Neuron (in vitro differentiated cells): Measurements from ENCODE around the gene PIP5KL1.

Experiments
- H2AFZ ChIP-seq: one replicate; pipeline ENCODE4 v1.6.1; 2013; ENCODE audit warnings: low read depth, mild to moderate bottlenecking, inconsistent platforms, low read length, moderate library complexity
- H3K27me3 ChIP-seq: one replicate; pipeline ENCODE4 v1.6.1; 2013; ENCODE audit warnings: low read length; ENCODE audit not compliant: insufficient read depth
- H3K36me3 ChIP-seq: one replicate; pipeline ENCODE4 v1.6.1; 2013; ENCODE audit warnings: low read length; ENCODE audit not compliant: insufficient read depth
- H3K4me1 ChIP-seq: one replicate; pipeline ENCODE4 v1.6.1; 2013; ENCODE audit warnings: low read length; ENCODE audit not compliant: insufficient read depth
- H3K4me3 ChIP-seq: 2 replicates; pipeline ENCODE4 v1.5.1; 2013; ENCODE audit warnings: mild to moderate bottlenecking, low read length, moderate library complexity
- H3K9me3 ChIP-seq: one replicate; pipeline ENCODE4 v1.6.1; 2013; ENCODE audit warnings: low read length

PIP5KL1 gene

DNA sequence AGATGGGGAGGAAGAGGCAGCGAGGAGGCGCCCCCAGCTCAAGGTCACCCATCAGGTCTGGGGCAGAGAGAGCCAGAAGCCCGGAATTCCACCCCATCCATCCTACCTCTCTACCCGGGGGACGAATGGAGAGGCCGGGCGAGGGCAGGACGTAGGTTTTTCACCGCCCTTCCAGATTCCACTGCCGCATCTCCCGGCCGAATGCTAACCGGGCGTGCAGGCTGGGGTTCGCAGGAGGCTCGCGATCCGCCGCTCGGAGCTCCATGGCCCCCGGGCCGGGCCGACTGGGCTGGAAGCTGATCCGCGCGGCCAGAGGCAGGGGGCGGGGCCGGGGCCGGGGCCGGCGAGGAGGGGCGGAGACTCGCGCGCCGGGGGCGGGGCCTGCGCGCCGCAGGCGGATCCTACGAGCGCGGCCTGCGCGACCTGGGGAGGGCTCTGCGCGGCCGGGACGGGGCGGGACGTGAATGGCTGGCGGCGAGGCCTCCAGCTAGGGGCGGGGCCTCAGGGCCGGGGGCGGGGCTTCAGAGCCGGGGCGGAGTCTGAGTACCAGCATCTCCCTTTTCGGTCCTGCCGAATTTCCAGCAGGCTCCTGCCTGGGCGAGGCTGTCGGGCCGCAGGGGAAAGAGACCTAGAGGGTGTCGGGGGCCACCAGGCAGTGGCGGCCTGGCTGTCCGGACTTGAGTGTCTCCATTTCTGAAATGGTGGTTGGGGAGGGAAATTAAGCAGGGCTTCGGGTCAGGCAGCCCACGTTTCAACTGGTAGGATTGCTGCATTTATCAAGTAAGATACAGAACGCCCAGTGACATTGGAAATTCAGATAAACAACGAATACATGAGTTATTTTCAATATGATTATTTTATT, 13.6 kb downstream of the PIP5KL1 start, which contains the start of gene ST6GALNAC4:
ST6GALNAC4 (minus strand) TSS at position 322 of the 862 bp plus-strand sequence. CDS start 622 bp downstream, outside the sequence.
- Histone ChIP-seq H3K4me1 (peaks cover 13% of the 10 kb centered on the region), H3K4me3 (peak within 1 kb of the TSS; percentile 78), H2AFZ (peak within 1 kb of the TSS; percentile 87), H3K36me3 (no peaks in the 10 kb centered on the region), H3K27me3 (no peaks in the 10 kb centered on the region), H3K9me3 (no peaks in the 10 kb centered on the region)

DNA sequence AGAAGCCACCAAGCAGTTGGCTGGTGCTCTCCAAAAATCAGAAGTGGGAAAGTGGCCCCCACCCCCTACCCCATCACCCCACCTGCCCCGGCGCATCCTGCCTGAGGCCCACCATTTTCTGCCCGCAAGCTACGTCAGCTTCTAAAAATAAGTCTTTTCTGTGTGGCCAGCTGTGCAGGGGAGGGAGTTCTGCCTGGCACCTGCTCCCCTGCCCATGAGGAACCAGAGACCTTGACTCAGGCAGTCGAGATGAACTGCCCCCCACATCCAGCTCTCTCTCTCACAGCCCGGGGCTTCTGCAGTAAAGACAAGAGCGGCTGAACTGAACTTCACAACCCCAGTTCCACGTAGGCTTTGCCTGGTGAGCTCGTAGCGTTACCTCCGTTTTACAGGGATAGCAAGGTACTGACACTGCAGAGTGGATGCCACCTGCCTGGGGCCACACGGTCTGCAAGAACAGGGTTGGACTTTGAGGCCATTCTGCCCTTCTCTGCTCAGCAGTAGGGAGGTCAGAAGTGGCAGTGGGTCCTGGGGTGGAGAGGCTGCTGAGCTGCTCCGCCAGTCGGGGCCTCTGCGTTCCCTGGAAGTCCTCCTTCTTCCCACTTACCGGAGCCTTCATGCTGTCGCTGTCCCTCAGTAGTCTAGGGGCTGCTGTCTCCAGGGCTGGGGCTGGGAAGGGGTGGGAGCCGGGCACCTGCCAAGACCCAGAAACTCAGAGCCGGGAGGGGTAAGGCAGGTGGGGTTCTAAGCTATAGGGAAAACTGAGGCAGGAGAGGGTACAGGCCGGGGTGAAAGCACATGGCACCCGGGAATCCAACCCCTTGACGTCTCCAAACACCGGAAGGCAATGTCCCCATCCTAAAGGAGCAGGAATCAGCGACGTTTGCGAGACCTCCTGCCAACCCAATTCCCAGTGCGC, 14.5 kb downstream of the PIP5KL1 start:
- Histone ChIP-seq H2AFZ (peak overlapping the region; percentile 87), H3K9me3 (no peaks in the 10 kb centered on the region), H3K36me3 (no peaks in the 10 kb centered on the region), H3K4me3 (peak overlapping the region; percentile 78), H3K4me1 (peaks cover 13% of the 10 kb centered on the region), H3K27me3 (no peaks in the 10 kb centered on the region)

DNA sequence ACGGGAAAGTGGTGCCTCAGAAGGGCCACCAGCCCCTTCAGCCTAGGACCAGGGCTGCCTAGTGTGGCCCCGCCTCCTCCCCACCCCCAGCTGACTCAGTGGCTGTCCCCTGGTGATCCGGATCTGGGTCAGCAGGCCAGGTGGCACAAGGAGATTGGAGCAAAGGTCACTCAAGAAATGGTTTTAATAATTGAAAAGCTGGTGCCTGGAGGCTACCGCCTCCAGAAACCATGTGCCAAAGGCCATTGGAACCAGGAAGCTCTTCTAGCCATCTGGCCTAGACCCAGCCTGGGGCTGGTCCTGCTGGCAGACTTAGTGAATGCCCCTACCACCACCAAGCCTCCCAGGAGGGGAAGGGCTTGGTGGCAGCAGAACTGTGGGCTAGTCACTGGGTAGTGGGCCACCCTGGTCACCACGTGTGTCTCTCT, 15.2 kb downstream of the PIP5KL1 start:
- peaks cover 13% of the 10 kb centered on the region for H3K4me1 ChIP-seq
- H3K9me3 ChIP-seq = no peaks in the 10 kb centered on the region
- no peak overlapping the region for H2AFZ ChIP-seq
- no peaks in the 10 kb centered on the region for H3K27me3 ChIP-seq
- no peak overlapping the region for H3K4me3 ChIP-seq
- H3K36me3 ChIP-seq = no peaks in the 10 kb centered on the region

DNA sequence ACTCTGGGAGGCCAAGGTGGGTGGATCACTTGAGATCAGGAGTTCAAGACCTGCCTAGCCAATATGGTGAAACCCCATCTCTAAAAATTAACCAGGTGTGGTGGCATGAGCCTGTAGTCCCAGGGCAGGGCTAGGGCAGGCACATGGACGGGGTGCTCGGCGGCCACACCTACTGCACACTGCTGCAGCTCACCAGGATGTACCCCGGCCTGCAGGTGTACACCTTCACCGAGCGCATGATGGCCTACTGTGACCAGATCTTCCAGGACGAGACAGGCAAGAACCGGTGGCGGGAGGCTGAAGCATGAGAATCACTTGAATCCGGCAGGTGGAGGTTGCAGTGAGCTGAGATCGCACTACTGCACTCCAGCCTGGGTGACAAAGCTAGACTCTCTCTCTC, 16.9 kb downstream of the PIP5KL1 start:
- H3K9me3 ChIP-seq = no peaks in the 10 kb centered on the region
- H3K4me1 ChIP-seq = peaks cover 13% of the 10 kb centered on the region
- H2AFZ ChIP-seq = no peak overlapping the region
- no peak overlapping the region for H3K4me3 ChIP-seq
- no peaks in the 10 kb centered on the region for H3K27me3 ChIP-seq
- no peaks in the 10 kb centered on the region for H3K36me3 ChIP-seq

DNA sequence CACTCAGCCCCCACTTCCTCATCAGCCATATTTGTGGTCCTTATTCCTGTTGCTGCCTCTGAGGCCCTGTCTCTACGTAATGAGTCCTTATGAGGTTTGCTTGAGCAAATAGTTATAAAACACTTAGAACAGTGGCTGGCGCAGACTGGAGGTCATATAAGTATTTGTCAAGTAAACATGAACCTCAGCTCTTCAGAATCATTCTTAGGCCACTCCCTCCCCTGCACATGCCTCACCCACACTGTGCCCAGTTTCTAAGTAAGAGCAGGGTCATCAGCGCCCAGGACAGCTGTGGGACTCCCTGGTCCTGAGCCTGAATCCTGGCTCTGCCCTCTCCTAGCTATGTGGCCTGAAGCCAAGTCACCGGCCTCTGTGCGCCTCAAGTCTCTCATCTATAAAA, 17.7 kb downstream of the PIP5KL1 start:
- Histone ChIP-seq H3K36me3 (no peaks in the 10 kb centered on the region), H2AFZ (no peak overlapping the region), H3K27me3 (no peaks in the 10 kb centered on the region), H3K4me3 (no peak overlapping the region), H3K9me3 (no peaks in the 10 kb centered on the region), H3K4me1 (peaks cover 10% of the 10 kb centered on the region)

DNA sequence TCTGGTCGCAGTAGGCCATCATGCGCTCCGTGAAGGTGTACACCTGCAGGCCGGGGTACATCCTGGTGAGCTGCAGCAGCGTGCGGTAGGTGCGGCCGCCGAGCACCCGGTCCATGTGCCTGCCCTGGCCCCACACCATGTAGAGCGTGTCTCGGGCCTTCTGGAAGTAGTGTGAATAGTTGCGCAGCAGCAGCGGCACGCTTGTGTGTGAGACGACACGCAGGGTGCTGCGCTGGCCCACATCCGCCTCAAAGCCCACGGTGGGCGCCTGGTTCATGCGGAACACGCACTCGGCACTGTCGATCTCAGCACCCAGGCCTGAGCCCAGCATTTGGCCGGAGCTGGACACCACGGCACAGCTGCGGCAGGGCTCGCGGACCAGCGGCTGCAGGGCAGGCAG, 18.3 kb downstream of the PIP5KL1 start:
- peaks cover 9% of the 10 kb centered on the region for H3K4me1 ChIP-seq
- no peak overlapping the region for H2AFZ ChIP-seq

DNA sequence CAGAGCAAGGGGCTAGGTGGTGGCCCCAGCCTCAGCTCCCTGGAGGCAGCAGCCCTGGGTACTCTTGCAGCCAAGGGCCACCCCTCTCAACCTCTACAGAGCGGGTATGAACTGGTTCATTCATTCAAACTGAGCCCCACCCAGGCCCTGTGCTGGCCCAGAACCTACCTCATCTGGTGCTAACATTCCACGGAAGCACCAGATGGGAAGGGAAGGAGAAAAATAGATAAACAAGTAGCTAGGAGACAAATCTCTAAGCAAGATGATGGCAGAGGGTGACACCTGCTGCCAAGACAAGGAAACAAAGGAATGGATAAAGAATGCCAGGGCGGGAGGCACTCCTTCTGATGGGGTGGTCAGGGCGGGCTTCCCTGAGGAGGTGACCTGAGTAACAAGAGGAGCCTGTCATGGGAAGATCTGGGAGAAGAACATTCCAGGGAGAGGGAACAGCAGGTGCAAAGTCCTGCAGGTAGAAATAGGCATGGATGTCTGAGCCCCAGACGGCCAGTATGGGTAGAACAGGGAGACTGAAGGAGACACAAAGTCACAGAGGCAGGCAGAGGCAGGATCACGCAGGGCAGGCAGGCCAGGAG, 19.9 kb downstream of the PIP5KL1 start:
- H3K36me3 ChIP-seq = no peaks in the 10 kb centered on the region
- H3K27me3 ChIP-seq = no peaks in the 10 kb centered on the region
- H3K4me3 ChIP-seq = no peak overlapping the region
- no peak overlapping the region for H2AFZ ChIP-seq
- H3K9me3 ChIP-seq = no peaks in the 10 kb centered on the region
- peaks cover 3% of the 10 kb centered on the region for H3K4me1 ChIP-seq

More for the DNA sequence above, 18.3 kb downstream of the PIP5KL1 start:
- H3K4me3 ChIP-seq = no peak overlapping the region
- H3K27me3 ChIP-seq = no peaks in the 10 kb centered on the region
- no peaks in the 10 kb centered on the region for H3K9me3 ChIP-seq
- H3K36me3 ChIP-seq = no peaks in the 10 kb centered on the region

DNA sequence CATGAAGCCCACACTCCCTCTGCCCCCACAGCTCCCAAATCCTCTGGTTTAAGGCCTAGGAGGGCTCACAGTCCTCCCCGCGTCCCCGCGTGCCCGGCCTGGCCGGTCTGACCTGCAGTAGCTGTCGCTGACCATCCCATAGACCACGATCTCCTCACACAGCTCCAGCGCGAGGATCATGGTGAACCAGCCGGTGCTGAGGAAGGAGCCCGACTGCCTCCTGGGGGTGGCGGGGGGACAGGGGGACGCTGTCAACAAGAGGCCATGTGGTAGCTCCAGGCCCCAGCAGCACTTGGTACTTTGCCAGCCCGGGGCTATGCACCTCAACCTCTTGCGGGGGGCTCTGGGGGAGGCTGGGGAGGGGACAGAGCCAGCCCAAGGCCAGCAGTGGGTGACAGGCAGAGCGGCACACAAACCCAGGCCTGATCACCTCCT, 20.7 kb downstream of the PIP5KL1 start:
- no peaks in the 10 kb centered on the region for H3K9me3 ChIP-seq
- H3K27me3 ChIP-seq = no peaks in the 10 kb centered on the region
- no peaks in the 10 kb centered on the region for H3K36me3 ChIP-seq
- no peak overlapping the region for H3K4me3 ChIP-seq
- H3K4me1 ChIP-seq = peaks cover 3% of the 10 kb centered on the region
- no peak overlapping the region for H2AFZ ChIP-seq

DNA sequence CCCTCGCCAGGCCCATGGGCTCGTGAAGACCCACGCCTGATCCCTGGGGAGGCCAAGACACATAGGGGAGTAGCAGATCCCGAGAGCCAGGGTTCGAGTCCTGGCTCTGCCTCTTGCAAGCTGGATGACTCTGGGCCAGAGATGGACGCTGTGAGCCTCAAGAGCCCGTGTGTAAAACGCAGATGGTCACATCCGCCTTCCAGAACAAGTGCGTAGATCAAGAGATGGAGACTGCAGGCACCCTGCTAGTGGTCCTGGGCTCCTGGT, 22.0 kb downstream of the PIP5KL1 start:
- no peaks in the 10 kb centered on the region for H3K9me3 ChIP-seq

DNA sequence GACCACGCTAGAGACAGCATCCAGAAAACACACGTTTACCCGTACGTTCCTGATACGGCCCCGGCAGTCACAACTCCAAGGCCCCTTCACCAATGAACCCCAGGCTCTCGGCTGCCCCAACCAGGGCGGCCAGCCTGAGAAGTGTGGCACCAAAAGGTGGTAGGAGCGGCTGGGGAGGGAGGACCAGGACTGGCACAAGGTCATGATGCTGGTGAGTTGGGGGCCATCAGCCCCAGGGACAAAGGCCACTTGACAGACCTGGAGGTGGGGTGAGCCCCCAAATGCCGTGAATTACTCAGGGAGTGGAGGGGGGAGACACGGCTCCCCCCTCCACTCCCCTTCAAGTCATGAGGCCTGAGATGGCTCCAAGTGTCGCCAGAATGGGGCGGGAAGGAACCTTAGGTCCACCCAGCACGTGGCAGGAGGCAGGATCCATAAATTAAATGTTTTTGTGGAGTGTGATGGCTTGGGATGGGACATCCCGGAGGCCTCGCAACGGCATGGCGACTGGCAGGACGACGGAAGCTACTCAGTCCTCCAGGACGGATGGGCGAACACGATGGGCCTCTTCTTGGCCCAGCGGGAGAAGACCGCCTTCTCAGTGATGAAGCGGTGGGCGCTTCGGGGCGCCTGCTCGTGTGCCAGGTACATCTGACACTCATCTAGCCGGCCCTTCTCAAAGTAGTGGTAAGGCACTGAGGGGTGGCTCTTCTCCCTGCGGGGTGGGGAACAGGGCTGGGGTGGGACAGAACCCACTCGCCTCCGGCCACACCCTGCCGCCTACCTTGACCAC, 22.5 kb downstream of the PIP5KL1 start:
- Histone ChIP-seq H3K27me3 (no peaks in the 10 kb centered on the region), H3K4me1 (peaks cover 18% of the 10 kb centered on the region), H3K36me3 (no peaks in the 10 kb centered on the region), H2AFZ (no peak overlapping the region), H3K9me3 (no peaks in the 10 kb centered on the region), H3K4me3 (no peak overlapping the region)

More for the DNA sequence above, 22.0 kb downstream of the PIP5KL1 start:
- no peaks in the 10 kb centered on the region for H3K27me3 ChIP-seq
- H3K4me1 ChIP-seq = peaks cover 13% of the 10 kb centered on the region
- H3K4me3 ChIP-seq = no peak overlapping the region
- no peaks in the 10 kb centered on the region for H3K36me3 ChIP-seq
- no peak overlapping the region for H2AFZ ChIP-seq

DNA sequence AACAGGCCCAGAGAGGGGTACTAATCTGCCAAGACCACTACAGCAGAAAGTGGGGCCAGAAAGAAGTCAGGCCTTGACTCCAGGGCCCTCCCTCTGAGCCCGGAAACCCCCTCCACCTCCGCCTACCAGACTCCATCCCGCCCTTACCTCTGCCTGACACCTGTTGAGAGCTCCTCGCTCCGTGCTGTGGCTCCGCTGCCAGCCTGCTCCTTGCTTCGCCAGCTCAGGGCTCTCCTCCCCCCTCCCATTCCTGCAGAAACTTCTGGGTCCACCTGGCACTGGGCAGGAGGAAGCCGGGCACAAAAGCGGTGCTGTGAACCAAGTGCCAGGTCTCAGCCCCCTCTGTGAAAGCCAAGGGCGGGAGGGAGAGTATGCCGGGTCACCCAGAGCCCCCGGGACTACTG, 24.8 kb downstream of the PIP5KL1 start:
- no peak overlapping the region for H3K4me3 ChIP-seq
- H3K4me1 ChIP-seq = peaks cover 18% of the 10 kb centered on the region
- no peaks in the 10 kb centered on the region for H3K27me3 ChIP-seq
- no peaks in the 10 kb centered on the region for H3K36me3 ChIP-seq
- H2AFZ ChIP-seq = no peak overlapping the region
- no peaks in the 10 kb centered on the region for H3K9me3 ChIP-seq

DNA sequence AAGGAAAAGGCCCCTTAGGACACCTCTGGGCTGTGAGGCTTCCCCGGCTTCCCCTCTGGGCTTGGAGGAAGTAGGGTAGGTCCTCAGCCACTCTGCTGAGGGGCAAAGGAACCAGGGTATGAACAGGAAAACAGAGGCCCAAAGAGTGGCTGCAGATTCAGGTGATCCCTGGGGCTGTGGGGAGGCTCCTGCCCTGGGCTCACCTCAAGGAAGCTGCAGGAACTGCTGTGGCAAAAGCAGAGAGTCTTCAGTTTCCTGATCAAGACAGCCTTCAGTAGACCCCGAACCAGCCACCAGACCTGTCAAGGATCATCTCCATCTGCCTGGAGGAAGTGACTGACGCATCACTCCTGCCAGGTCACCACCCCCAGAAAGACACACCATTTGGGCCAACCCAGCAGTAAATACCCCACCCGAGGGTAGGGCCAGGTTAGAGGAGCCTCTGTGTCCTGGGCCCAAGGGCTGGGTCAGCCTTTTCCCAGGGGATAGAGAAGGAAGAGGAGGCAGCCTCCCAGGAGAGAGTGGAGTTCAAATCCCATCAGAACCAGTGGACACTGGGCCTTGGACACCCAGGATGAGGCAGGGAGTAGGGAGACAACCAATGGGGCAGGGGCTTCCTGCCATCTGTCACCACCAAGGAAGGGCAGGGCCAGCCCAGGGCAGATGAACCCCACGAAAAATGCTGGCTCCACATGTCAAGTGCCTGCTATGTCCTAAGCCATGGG, 25.4 kb downstream of the PIP5KL1 start:
- Histone ChIP-seq H3K4me1 (peaks cover 18% of the 10 kb centered on the region), H3K36me3 (no peaks in the 10 kb centered on the region), H3K27me3 (no peaks in the 10 kb centered on the region), H3K9me3 (no peaks in the 10 kb centered on the region), H2AFZ (no peak overlapping the region), H3K4me3 (no peak overlapping the region)
